Right lobe of liver (tissue), 4 donors: ENCODE results near the gene AKAP14.

Experiments
- CTCF ChIP-seq, 4 donors: fragments of 200-600 bp in 3 of 4; fragments of 450-650 bp in 1 of 4; IDR thresholded peaks; one replicate each; pipeline versions ENCODE4 v1.5.1 to v1.8.0; 2016 to 2022; ENCODE audit warnings: antibody characterized with exemption in 4 of 4, mild to moderate bottlenecking in 2 of 4
- POLR2A ChIP-seq: fragments of 450-650 bp; IDR thresholded peaks from one replicate; pipeline ENCODE4 v1.6.1; 2017; ENCODE audit warnings: antibody characterized with exemption, mild to moderate bottlenecking
- donor health status: DM: no; HTN: no; CAD: no.
- donor health status: DM: no; HTN: no; CAD: no.
- donor health status: DM: no; HTN: yes; CAD: no.

- no peak for TF ChIP-seq POLR2A
- TF ChIP-seq CTCF (IDR thresholded peaks at IDR 0.05) = no peak
These were observed 3.4 kb downstream of the AKAP14 start for GRCh38 chrX:119899125-119899524.
